Measurements from ENCODE around the gene ATP2B2. TPM values are rescaled to one million over a fixed set of nuclear protein-coding genes. Genes with fewer than 3 reads are reported as not detected.
"Not testable (repeated sequence)": the region's sequence is repeated elsewhere in the genome, so short reads cannot be mapped to it uniquely, and the experiment has no call there.

Gene ATP2B2
- total RNA-seq, 1 donor from 2014 or later = 62.8 TPM

- no peak for DNase-seq (ENCODE audit: low spot score in 2 of 2)
Measured at GRCh38 chr3:10392244-10392643, 113.1 kb downstream of the ATP2B2 start.

GRCh38 chr3:10391391-10391790 lies 114.0 kb downstream of the ATP2B2 start:
- FAIRE-seq (no peak), DNase-seq (ENCODE audit: low spot score in 2 of 2) (no peak)

More at GRCh38 chr3:10392244-10392643, 113.1 kb downstream of the ATP2B2 start:
- FAIRE-seq = no peak

DNA sequence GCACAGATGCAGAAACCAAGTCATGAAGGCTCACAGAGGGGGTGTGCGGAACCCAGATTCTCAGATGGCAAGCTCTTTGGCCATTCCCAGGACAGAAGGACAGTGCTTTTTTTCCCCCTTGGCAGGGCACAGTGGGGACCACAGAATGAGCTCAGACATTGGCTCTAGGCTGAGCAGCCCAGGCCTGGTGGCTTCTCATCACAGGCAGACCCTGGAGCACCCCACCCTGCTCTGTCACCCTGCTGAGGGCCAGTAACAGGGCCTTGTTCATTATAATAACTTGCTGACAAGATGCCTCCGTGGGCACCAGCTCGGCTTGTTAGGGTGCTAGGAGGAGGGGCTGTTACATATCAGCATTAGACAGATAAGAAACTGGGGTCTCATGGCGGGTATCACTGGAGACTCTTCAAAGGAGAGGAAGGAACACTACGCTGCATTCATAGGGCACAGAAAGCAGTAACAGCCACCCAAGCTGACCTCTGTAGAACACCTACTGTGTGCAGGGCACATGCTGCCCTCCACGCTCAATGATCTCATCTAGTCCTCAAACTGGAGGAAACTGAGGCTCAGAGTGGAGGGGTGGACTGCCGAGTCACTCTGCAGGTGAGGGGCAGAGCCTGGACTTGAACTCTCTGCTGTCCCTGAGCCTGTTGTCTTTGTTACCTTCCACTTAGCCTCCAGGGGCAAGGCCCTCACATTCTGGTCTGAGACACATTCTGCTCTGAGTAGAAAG lies 114.6 kb downstream of the ATP2B2 start:
- DNase-seq (ENCODE audit: low spot score in 2 of 2) (no peak), FAIRE-seq (no peak)

DNA sequence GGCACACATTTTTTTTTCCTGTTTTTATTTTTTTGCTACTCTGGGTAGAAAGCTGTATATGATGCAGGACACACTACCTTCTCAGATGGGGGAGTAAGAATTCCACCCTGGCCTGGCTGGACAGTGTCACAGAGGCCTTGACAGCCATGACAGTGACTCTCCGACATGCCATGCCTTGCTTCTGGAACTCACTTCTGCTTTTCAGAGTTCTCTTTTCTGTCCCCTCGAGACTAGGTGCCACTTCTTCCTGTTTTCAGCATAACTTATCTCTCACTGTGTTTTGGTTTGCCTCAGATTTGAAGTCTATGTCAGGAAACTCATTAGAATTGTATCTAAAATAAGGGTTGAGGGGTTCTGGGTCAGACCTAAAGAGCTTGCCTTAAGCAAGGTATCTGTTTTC lies 115.4 kb downstream of the ATP2B2 start:
- FAIRE-seq (no peak), DNase-seq (ENCODE audit: low spot score in 2 of 2) (no peak)

DNA sequence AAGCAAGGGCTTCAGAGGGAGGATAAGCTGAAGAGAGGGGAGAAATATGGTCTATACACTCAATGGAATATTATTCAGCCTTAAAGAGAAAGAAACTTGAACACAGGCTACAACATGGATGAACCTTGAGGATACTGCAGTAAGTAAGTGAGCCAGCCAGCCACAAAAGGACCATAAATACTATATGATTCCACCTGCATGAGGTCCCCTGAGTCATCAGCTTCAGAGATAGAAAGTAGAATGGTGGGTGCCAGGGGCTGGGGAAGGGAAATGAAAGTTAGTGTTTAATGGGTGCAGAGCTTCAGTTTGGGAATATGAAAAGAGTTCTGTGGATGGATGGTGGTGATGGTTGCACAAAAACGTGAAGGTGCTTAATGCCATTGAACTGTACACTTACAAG lies 116.0 kb downstream of the ATP2B2 start:
- FAIRE-seq = no peak

DNA sequence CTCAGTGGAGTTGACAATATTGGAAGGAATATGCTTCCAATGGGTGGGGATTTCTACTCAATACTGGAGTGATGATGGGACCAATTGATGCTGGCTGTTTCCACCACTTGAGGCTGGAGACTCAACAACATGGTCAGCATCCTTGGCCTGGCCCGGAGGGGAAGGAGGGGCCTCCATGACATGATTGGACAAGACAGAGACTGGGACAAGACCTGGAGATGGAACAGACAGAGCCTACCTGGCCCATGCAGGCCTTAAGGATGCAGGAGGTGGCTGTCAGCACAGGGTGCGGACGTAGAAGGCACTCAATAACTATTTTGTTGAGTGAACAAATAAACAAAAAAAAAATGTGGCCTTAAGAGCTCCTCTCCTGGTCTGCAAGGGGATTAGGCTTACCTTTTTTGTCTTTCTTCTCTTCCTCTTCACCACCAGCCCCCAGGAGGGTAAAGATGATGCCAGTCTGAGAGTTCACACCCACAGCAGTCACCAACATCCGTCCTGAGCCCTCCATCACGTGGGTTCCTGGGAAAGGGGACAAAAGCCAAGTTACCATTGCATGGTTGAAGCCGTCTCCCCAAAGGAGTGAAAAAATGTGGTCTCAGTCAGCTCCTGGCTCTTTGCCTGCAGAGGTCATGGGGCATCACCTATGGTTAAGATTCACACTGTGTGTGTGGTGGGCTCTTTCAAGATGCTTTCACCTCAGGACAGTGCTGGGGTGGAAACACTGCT lies 117.3 kb downstream of the ATP2B2 start:
- DNase-seq (ENCODE audit: low spot score in 2 of 2) (no peak), FAIRE-seq (no peak)

More for the DNA sequence above, 116.0 kb downstream of the ATP2B2 start:
- no peak for DNase-seq (ENCODE audit: low spot score in 2 of 2)

DNA sequence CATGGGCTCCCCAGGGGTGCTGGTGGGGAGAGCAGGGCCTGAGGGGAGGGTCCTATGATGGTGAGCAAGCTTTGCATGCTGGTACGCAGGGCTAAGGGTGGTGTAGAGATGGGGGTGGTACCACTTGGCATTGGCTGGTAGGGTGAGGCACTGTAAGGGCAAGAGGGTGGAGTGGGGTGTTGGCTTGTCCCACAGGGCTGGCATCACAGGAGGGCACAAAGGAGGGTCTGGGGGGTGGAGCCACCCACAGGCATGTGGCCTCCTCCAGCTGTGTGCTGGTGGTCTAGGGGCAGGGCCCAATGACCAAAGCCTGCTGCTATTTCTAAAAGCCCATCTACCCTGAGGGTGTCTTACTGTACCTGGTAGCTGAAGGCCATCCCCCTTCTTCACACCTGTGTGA lies 119.3 kb downstream of the ATP2B2 start:
- FAIRE-seq (no peak), DNase-seq (ENCODE audit: low spot score in 2 of 2) (no peak)

- DNase-seq (ENCODE audit: low spot score in 2 of 2) = no peak
- FAIRE-seq = no peak
Measured at GRCh38 chr3:10384541-10385360, 120.6 kb downstream of the ATP2B2 start.

GRCh38 chr3:10383850-10384248 lies 121.5 kb downstream of the ATP2B2 start:
- FAIRE-seq (no peak), DNase-seq (ENCODE audit: low spot score in 2 of 2) (no peak)

- DNase-seq (ENCODE audit: low spot score in 2 of 2) (no peak), FAIRE-seq (no peak)
Measured at GRCh38 chr3:10382892-10383849, 122.2 kb downstream of the ATP2B2 start.

GRCh38 chr3:10382445-10382844 lies 122.9 kb downstream of the ATP2B2 start:
- FAIRE-seq; DNase-seq (ENCODE audit: low spot score in 2 of 2): not testable (repeated sequence)

- FAIRE-seq = no peak
- DNase-seq (ENCODE audit: low spot score in 2 of 2) = no peak
Measured at GRCh38 chr3:10381336-10381735, 124.0 kb downstream of the ATP2B2 start.

- no peak for FAIRE-seq
- no peak for DNase-seq (ENCODE audit: low spot score in 2 of 2)
Measured at GRCh38 chr3:10380906-10381305, 124.5 kb downstream of the ATP2B2 start.

GRCh38 chr3:10379961-10380360 lies 125.4 kb downstream of the ATP2B2 start:
- FAIRE-seq (no peak), DNase-seq (ENCODE audit: low spot score in 2 of 2) (no peak)

GRCh38 chr3:10379161-10379560 lies 126.2 kb downstream of the ATP2B2 start:
- FAIRE-seq (no peak), DNase-seq (ENCODE audit: low spot score in 2 of 2) (no peak)

DNA sequence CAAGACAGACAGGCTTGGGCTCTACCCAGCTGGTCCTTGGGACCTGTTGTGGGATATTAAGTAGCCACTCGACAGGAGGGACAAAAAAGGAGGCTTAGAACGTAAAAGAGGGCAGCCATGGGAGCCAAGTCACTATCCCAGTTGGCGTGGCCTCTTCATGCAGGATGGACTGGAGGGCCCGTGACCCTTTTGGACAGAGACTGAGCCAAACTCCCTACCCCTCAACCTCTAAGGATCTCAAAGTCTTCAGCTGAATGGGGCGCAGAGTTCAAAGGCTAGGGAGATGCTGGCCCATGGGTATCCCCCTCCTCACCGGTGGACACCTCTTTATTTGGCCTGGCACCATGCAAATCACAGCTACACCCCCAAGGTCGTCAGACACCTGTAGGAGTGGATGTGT lies 126.6 kb downstream of the ATP2B2 start:
- FAIRE-seq (no peak), DNase-seq (ENCODE audit: low spot score in 2 of 2) (no peak)

GRCh38 chr3:10378246-10378645 lies 127.1 kb downstream of the ATP2B2 start:
- FAIRE-seq (no peak), DNase-seq (ENCODE audit: low spot score in 2 of 2) (no peak)

DNA sequence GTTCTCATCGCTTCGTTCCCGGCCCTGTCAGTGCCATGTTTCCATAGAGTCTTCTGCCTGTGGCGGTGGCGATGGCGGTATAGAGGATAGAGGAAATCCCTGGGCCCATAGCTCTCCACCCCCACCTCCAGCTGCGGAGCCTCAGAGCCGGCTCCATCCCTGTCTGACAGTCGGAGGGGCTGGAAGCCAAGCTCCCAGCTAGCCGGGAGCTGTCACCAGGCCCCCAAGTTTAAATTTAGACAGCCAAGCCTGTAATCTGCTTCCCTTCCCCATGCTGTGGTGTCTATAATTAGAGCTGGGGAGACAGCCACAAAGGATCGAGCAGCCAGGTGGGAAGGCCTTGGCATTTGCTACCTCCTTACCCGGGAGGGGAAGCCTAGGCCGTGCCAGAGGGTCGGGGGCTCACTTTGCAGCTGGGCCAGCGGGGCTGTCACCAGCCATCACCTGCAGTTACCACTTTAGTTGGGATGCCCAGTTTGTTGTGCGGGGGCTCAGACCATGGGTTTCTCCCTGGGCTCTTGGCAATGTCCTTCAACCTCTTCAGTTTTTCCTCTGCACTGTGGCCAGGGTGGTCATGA lies 128.1 kb downstream of the ATP2B2 start:
- no peak for DNase-seq (ENCODE audit: low spot score in 2 of 2)
- FAIRE-seq = no peak

DNA sequence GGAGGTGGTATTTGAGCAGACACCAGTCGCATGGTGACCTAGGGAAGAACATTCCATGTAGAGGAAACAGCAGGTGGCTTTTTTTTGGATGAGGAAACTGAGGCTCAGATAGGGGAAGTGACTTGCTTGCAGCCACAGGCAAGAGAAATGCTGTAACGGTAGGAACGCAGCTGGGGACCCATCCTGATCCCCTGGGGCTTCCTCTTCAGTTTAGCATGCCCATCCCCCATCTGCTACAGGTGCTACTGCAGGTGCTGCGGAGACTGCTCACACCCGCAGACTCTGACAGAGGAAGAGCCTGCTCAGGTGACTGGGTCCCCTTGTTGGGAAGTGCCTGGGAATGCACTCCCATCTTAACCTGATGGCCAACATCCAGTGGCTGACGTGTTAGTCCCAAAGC lies 129.0 kb downstream of the ATP2B2 start:
- no peak for DNase-seq (ENCODE audit: low spot score in 2 of 2)
- FAIRE-seq = no peak
